Prostate gland (tissue), 2 donors: ENCODE data around the gene TSGA10. TPM values are rescaled to one million over a fixed set of nuclear protein-coding genes. Genes with fewer than 3 reads are reported as not detected.
A peak's percentile ranks its signal among the peaks of the same experiment; 100 is the strongest.

Source experiments
- DNase-seq: peaks from one replicate; pipeline ENCODE4 v3.0.0-alpha.2; 2019; ENCODE audit warnings: low spot score
- H3K27ac ChIP-seq, 2 donors: fragments of 200-600 bp; sonication (generic); 2 replicates each; pipeline ENCODE4 v1.5.1; 2017 to 2019
- H3K27me3 ChIP-seq: fragments of 200-600 bp; sonication (generic); replicated peaks from 2 replicates; pipeline ENCODE4 v1.5.1; 2019; ENCODE audit not compliant: insufficient read depth
- H3K36me3 ChIP-seq, 2 donors: fragments of 200-600 bp; sonication (generic); 1 replicate in 1 of 2; 2 replicates in 1 of 2; pipeline versions ENCODE4 v1.5.1 to v1.8.1; 2017 to 2019
- H3K4me1 ChIP-seq: fragments of 200-600 bp; sonication (generic); replicated peaks from 2 replicates; pipeline ENCODE4 v1.5.1; 2019
- H3K4me3 ChIP-seq, 2 donors: fragments of 200-600 bp; sonication (generic); 2 replicates each; pipeline ENCODE4 v1.5.1; 2017 to 2019
- H3K9me3 ChIP-seq: fragments of 200-600 bp; sonication (generic); 2 replicates; pipeline ENCODE4 v1.5.1; 2017
- POLR2A ChIP-seq: fragments of 450-650 bp; IDR thresholded peaks from one replicate; pipeline ENCODE4 v1.6.1; 2016; ENCODE audit warnings: antibody characterized with exemption, mild to moderate bottlenecking
- POLR2AphosphoS5 ChIP-seq: sonication (generic); formaldehyde crosslinking; IDR thresholded peaks from one replicate; pipeline ENCODE4 v1.6.1; 2017; ENCODE audit warnings: antibody characterized with exemption
- WGBS: methylation state at CpG from one replicate; pipeline ENCODE4 v1.1.5; 2018; 5-methylcytosine and 5-hydroxymethylcytosine counted together
- intact Hi-C: fragments of 100-400 bp; cut with DNase I; formaldehyde crosslinking; loops from one replicate; pipeline ENCODE4 v1.14.2; 2022
- total RNA-seq, 2 donors: library from RNA; depleted of rRNA; stranded (reverse); fragments of >200 nt; gene quantifications; one replicate each; pipeline ENCODE4 v1.1.0, GENCODE V29; 2016
- TF ChIP-seq, protein P1 (sequence below), 4 experiments: fragments of 200-600 bp in 2 of 4; fragments of 450-650 bp in 2 of 4; sonication (generic) in 2 of 4; IDR thresholded peaks; 1 replicate in 3 of 4; 2 replicates in 1 of 4; pipeline ENCODE4 v1.5.1; 2016 to 2019; ENCODE audit warnings: antibody characterized with exemption in 4 of 4, mild to moderate bottlenecking in 2 of 4, moderate library complexity in 2 of 4

TSGA10 gene
- total RNA-seq, 2 donors from 2014 or later: 19.0 to 26.5 TPM

DNA sequence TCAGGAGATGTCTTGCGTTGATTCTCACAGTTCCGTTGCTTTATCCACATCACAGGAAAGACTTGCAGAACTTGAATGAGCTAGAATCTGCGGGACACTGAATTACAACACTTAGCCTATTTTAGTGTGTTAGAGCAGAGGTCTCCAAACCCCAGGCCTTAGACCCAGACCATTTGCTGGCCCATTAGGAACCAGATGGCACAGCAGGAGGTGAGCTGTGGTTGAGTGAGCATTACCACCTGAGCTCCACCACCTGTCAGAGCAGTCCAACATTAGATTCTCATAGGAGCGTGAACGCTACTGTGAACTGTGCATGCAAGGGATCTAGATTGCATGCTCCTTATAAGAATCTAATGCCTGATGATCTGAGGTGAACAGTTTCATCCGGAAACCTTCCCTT is 30.1 kb upstream of the TSGA10 start:
- no peaks in the 10 kb centered on the region for H3K27me3 ChIP-seq
- no peak overlapping the region for H3K27ac ChIP-seq
- TF ChIP-seq, protein P1, sequence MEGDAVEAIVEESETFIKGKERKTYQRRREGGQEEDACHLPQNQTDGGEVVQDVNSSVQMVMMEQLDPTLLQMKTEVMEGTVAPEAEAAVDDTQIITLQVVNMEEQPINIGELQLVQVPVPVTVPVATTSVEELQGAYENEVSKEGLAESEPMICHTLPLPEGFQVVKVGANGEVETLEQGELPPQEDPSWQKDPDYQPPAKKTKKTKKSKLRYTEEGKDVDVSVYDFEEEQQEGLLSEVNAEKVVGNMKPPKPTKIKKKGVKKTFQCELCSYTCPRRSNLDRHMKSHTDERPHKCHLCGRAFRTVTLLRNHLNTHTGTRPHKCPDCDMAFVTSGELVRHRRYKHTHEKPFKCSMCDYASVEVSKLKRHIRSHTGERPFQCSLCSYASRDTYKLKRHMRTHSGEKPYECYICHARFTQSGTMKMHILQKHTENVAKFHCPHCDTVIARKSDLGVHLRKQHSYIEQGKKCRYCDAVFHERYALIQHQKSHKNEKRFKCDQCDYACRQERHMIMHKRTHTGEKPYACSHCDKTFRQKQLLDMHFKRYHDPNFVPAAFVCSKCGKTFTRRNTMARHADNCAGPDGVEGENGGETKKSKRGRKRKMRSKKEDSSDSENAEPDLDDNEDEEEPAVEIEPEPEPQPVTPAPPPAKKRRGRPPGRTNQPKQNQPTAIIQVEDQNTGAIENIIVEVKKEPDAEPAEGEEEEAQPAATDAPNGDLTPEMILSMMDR (IDR thresholded peaks at IDR 0.05): no peak
- TF ChIP-seq POLR2AphosphoS5: no peak
- TF ChIP-seq POLR2A: no peak
- intact Hi-C loops: loop anchor here (10.0 kb wide), 1 partner anchor 310 kb away; the partner anchor contains the start of gene REV1
- DNase-seq: no peak
- no peak overlapping the region for H3K4me3 ChIP-seq
- no peaks in the 10 kb centered on the region for H3K36me3 ChIP-seq
- no peaks in the 10 kb centered on the region for H3K9me3 ChIP-seq
- peaks cover 6% of the 10 kb centered on the region for H3K4me1 ChIP-seq
- 96% methylated on average over 6 of the region's 6 CpGs for WGBS

DNA sequence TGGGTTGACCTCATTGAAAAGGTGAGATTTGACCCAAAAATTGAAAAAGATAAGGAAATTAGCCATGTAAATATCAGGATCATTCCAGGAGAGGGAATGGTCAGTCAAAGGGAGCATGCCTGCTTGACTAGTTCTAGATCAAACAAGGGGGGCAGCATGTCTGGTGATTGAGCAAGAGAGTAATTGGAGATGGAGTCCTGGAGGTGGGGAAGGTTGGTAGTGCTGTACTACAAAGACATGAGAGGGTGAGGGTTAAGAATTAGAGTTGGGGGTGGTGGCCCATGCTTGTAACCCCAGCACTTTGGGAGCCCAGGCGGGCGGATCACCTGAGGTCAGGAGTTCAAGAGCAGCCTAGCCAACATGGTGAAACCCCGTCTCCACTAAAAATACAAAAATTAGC is 28.3 kb upstream of the TSGA10 start:
- no peak for DNase-seq
- TF ChIP-seq, protein P1 (IDR thresholded peaks at IDR 0.05): no peak
- TF ChIP-seq POLR2A: no peak
- no peak for TF ChIP-seq POLR2AphosphoS5
- Histone ChIP-seq H3K4me1 (peaks cover 6% of the 10 kb centered on the region), H3K9me3 (no peaks in the 10 kb centered on the region), H3K4me3 (no peak overlapping the region), H3K36me3 (no peaks in the 10 kb centered on the region), H3K27ac (no peak overlapping the region), H3K27me3 (no peaks in the 10 kb centered on the region)
- 90% methylated on average over 3 of the region's 3 CpGs for WGBS
- intact Hi-C loops: loop anchor here (10.0 kb wide), 1 partner anchor 312 kb away; the partner anchor contains the start of gene REV1

DNA sequence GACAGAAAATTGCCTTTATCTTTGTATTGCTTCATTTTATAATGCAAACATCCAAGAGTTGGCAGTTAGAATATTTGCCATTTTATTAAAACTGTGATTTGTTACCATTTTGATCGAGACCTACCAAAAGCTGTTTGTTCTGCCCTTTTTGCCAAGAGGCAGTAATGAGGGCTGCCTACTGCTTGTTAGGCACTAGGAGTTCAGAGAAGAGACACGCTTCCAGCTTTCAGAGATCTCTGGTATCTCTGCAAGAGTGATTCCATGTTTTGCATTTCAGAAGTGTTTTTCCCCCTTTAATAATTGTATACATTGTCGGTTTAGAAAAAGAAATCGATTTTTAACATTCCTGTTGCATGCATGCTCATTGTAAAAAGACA is 26.9 kb upstream of the TSGA10 start:
- Histone ChIP-seq H3K4me1 (peaks cover 6% of the 10 kb centered on the region), H3K36me3 (no peaks in the 10 kb centered on the region), H3K27me3 (no peaks in the 10 kb centered on the region), H3K9me3 (no peaks in the 10 kb centered on the region), H3K4me3 (peak overlapping the region; percentile 65 to 78), H3K27ac (peak overlapping the region; percentile 52 to 66)
- intact Hi-C loops: loop anchor here (2.0 to 10.0 kb wide), 2 partner anchors 155 to 313 kb away; partner anchors contain the start of genes EIF5B, REV1 and TXNDC9
- DNase-seq: no peak
- TF ChIP-seq, protein P1 (IDR thresholded peaks at IDR 0.05): no peak
- no peak for TF ChIP-seq POLR2AphosphoS5
- 2% methylated on average over 4 of the region's 4 CpGs for WGBS

DNA sequence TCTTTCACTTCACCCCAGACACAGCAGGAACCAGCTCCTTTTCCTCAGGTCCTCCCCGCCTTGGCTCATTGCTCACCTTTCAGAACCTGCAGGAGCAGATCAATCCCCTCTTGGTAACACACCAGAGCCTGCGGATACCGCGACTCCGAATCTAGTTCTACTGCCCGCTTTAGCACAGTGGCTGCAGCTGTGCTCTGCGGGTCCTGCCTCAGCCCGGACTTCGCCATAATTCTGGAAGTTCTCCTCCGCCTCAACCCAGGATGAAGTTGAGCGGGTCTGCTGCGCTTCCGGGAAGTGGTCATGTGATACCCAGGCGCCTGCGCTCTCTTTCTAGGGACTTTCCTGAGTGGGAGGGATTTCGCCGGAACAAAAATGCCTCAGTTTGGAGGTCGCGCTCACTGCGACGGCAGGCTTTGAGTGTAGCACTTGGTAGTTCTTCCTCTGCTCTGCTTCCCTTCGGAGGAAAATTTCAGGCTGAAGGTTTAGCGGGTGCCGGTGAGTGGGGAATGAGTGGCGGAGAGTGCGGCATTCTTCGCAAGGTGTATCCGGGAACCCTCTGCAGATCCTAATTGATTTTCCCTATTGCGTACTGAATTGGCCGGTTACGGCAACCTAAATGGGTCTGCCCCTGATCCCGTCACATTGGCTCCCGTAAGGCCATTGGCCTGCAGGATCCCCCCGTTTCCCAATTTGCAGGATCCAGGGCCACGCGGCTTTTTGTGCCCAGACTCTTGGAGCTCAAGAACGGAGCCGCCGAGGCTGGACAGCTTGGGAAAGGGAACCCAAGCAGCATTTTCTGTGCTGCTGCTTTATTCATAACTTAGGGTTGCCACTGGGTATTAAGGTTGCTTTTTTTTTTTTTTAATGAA is 26.2 kb upstream of the TSGA10 start, which contains the start of the genes MITD1 and MRPL30:
Gene MITD1, minus strand, starts transcription at position 304 of the 869 bp plus-strand sequence. Its CDS starts 77 bp downstream, at position 227.
Gene MRPL30, plus strand, starts transcription at position 430 of the 869 bp plus-strand sequence. CDS start 5,020 bp downstream, outside the sequence.
- H3K27me3 ChIP-seq: no peaks in the 10 kb centered on the region
- DNase-seq: peak; percentile 93
- peak within 1 kb of the TSS; percentile 65 to 78 for H3K4me3 ChIP-seq
- TF ChIP-seq, protein P1 (IDR thresholded peaks at IDR 0.05): peak in 3 of 4 experiments; percentile 1 to 28 (median 25)
- TF ChIP-seq POLR2A: peak; percentile 59
- TF ChIP-seq POLR2AphosphoS5: peak; percentile 99
- peaks cover 6% of the 10 kb centered on the region for H3K4me1 ChIP-seq
- WGBS: 1% methylated on average over 39 of the region's 39 CpGs
- H3K27ac ChIP-seq: peak within 1 kb of the TSS; percentile 52 to 66
- intact Hi-C loops: loop anchor here (2.0 to 10.0 kb wide), 2 partner anchors 156 to 314 kb away; partner anchors contain the start of genes EIF5B, REV1 and TXNDC9
- H3K36me3 ChIP-seq: no peaks in the 10 kb centered on the region
- no peaks in the 10 kb centered on the region for H3K9me3 ChIP-seq
